ENCODE data around the gene LTO1.

The LTO1 gene

DNA sequence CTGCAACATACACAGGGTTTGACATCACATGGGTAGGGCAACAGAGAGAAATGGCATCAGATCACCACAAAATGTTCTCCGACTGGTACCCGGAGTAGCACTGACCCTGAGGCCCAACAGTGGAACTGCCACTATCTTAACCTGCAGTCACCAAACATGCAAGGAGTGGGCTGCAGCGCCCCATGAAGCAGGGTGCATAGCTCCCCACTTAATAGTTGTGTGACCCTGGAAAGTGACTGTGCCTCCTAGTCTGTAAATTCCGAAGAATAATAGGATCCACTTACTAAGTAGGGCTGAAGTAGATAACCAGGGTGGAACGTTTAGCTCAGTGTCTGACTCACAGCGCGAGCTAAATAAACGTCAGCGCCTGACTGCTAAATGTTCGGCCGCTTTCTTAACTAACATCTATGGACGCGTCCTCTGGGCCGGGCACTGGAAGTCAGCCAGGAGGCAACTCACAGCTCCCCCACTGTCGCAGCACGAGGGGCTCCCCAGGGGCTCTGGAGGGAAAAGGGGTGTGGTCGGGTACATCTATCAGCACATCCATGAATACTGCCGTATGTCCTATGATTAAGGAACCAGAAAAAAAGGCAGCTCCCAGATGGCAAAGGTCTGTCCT is 777 bp downstream of the LTO1 start:
- no peak for DNase-seq

DNA sequence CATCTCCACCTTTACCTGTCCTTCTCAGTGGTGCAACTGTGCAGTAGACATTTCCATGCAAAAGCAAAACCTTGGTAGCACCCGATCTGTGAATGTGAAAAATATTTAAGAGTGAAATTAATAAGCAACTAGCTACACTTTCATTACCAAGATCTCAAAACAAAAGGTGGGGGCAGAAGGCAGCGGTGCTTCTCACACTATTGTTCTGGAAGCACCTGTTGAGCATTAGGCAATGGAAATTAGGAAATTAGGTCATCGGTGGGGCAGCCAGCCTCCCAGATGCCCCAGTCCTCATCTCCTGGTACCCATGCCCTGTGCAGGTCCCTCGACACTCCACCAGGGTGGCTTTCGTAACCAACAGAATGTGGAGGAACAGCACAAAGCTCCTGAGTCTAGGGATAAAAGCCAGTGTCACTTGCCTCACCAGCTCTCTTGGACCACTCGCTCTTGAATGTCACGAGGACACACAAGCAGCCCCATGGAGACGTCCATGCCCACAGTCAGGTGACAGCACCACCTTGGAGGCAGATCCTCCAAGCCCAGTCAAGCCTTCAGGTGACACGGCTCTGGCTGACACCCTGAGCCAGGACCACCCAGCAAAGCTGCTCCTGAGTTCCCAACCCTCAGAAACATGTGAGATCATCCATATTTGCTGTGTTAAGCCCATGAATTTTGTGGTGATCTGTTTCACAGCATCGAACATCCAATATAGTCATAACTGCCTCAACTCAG is 3.3 kb downstream of the LTO1 start:
- DNase-seq = no peak

DNA sequence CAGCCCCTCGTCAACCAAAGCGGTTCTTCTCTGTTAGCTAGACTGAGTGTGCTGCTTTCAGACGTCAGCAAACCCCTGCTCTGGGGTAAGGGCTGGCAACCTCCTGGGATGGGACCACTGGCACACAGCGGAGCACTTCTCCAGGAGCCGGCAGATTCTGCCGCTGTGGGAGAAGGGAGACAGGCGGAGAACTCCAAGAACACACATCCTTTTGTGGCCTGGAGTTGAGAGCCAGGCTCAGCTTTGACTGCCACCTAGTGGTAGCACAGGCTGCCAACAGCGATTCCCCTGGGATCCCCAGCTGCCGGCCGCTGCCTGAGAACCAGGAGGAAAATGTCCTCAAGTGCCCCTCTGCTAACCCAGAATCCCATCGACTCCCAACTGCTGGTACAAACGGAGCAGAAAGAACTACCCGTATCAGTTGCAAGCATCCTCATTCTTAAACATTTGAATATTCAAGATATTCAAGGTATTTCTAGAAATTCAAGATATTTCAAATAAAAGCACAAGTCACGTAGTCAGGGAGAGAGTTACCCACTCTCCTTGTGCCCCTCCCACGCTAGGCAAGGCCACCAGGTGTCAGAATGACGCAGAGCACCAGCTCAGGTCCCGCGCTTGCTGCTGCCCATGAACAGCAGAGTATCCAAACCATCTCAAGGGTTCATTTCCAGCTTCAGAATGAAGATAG is 4.9 kb downstream of the LTO1 start:
- DNase-seq = no peak

- DNase-seq = no peak
Measured at GRCh38 chr11:69669486-69669885, 5.7 kb downstream of the LTO1 start.

- no peak for DNase-seq
Measured at GRCh38 chr11:69667619-69668604, 7.2 kb downstream of the LTO1 start.

DNA sequence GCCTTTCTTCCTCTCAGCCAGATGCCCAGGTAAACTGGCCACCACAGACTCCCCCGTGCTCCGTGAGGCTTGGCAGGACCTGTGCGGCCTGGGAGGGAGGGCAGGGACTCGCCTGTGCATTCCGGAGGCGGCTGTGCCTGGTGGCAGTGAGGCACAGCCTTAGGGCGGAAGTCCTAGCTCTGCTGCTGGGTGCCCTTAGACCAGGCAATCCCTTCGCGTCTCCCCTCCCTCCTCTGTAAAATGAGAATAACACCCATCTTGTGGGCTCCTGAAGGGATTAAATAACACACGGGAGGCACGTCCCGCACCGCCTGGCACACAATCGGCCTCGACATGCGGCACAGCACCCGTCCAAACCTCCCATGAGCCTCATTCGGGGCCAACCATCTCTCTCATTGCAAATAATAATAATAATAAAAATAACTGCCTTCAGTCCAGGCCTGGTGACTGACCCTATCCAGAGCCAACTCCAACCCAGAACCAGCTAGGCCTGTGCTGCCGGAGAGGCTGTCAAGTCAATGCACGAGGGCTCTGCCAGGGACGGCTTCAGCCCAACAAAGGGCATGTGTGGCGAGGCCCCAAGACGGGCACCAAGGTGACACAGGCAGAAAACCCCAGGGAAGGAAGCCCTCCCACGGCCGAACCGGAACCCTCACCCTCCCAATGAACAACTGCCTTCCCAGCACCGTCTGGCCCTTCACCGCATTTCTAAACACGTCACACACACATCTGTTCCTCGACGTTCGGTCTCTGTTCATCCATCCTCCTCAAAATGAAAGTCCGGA is 8.2 kb downstream of the LTO1 start:
- DNase-seq = no peak

GRCh38 chr11:69666261-69666660 is 8.9 kb downstream of the LTO1 start:
- no peak for DNase-seq

- no peak for DNase-seq
Measured at GRCh38 chr11:69665669-69666068, 9.5 kb downstream of the LTO1 start.

GRCh38 chr11:69664901-69665300 is 10.3 kb downstream of the LTO1 start:
- no peak for DNase-seq

- DNase-seq = no peak
Measured at GRCh38 chr11:69664103-69664775, 10.9 kb downstream of the LTO1 start.

DNA sequence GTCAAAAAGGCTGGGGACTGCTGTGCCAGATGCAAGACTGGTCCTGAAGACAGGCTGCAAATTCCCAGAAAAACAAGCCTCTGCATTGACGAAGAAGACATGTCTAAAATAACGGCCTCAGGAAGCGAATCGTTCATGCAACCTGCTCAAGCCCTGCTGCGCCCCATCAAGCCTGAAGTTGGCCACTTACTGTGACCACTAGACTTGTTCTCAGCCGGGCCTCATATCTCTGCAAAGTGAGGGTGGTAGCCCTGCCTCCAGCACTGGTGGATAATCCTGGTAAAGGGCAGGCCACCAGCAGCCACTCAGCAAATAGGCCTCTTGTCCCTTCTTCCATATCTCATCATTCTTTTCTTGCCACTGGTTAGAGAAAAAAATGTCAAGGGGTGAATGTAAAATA is 11.8 kb downstream of the LTO1 start:
- DNase-seq = no peak

DNA sequence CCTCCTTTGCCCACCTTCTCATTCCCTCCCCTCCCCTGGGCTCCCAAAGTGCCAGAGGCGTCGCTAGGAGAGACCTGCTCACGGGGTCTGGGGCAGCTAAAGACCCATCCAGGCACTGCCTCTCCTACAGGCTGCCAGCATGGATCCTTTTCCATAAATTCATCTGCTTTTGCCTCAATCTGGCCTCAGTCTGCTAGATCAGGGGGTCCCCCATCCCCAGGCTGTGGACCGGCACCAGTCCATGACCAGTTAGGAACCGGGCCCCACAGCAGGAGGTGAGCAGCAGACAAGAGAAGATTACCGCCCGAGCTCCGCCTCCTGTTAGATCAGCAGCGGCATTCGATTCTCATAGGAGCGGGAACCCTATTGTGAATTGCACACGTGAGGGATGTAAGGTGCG is 12.3 kb downstream of the LTO1 start:
- no peak for DNase-seq

DNA sequence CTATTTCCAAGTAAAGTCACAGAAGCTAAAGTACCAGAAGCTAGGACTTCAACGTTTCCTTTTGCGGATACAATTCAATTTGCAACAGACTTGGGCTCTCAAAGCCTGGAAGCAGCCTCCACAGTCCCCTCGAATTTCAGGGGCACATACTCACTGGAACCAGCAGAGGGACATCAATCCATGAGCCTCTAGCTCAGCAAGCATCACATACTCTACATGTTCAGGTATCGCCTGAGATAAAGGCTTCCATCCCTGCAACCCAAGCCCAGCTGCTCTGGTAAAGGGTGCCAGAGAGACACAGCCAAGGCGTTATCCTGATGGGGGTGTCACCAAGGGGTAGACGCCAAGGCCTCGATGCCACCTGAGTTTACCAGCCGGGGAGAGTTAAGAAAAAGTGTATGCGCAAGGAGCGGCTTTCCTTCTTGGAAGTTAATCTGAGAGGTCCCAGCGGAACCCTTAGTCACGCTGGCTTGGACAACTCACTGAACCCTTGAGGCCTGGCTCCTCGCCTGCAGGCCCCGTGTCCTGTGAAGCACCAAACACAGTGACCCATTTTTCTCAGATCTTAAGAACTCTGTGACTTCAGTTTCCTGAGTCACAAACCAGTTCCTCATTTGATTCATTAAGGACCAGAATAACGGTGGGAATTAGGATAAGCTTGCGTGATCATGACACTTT is 13.0 kb downstream of the LTO1 start:
- DNase-seq = no peak

- no peak for DNase-seq
Measured at GRCh38 chr11:69661413-69661715, 13.8 kb downstream of the LTO1 start.

- no peak for DNase-seq
Measured at GRCh38 chr11:69660001-69660500, 15.1 kb downstream of the LTO1 start.

GRCh38 chr11:69659591-69659990 is 15.6 kb downstream of the LTO1 start:
- no peak for DNase-seq

- no peak for DNase-seq
Measured at GRCh38 chr11:69658626-69659450, 16.3 kb downstream of the LTO1 start.

GRCh38 chr11:69657911-69658625 is 17.1 kb downstream of the LTO1 start:
- DNase-seq = no peak

GRCh38 chr11:69657456-69657910 is 17.7 kb downstream of the LTO1 start:
- no peak for DNase-seq

Data from NCI-H446 treated with DMSO at 0.1 percent for 48 hours (cell line).